Suprapubic skin (tissue), 4 donors: ENCODE data around the gene ROR2. TPM values are rescaled to one million over a fixed set of nuclear protein-coding genes. Genes with fewer than 3 reads are reported as not detected.

Experiments used
- DNase-seq, 2 donors: peaks; one replicate each; pipeline ENCODE4 v3.0.0-alpha.2; 2019; ENCODE audit warnings: low spot score in 2 of 2
- H3K27ac ChIP-seq: fragments of 200-600 bp; sonication (generic); one replicate; pipeline ENCODE4 v1.5.1; 2019
- H3K27me3 ChIP-seq: fragments of 200-600 bp; sonication (generic); one replicate; pipeline ENCODE4 v1.5.1; 2019
- H3K36me3 ChIP-seq: fragments of 200-600 bp; sonication (generic); one replicate; pipeline ENCODE4 v1.5.1; 2019
- H3K4me1 ChIP-seq: fragments of 200-600 bp; sonication (generic); one replicate; pipeline ENCODE4 v1.5.1; 2019
- H3K4me3 ChIP-seq: fragments of 200-600 bp; sonication (generic); one replicate; pipeline ENCODE4 v1.5.1; 2019; ENCODE audit warnings: mild to moderate bottlenecking
- H3K9me3 ChIP-seq: fragments of 200-600 bp; sonication (generic); one replicate; pipeline ENCODE4 v1.5.1; 2019
- CTCF ChIP-seq, 2 donors: fragments of 200-600 bp in 1 of 2; fragments of 450-650 bp in 1 of 2; sonication (generic) in 1 of 2; IDR thresholded peaks; one replicate each; pipeline ENCODE4 v1.5.1; 2016 to 2019; ENCODE audit warnings: antibody characterized with exemption in 2 of 2, mild to moderate bottlenecking in 1 of 2, moderate library complexity in 1 of 2
- EP300 ChIP-seq: sonication (generic); formaldehyde crosslinking; IDR thresholded peaks from one replicate; pipeline ENCODE4 v1.6.1; 2017; ENCODE audit warnings: antibody characterized with exemption
- POLR2A ChIP-seq, 2 donors: fragments of 450-650 bp; IDR thresholded peaks; one replicate each; pipeline ENCODE4 v1.6.1; 2017; ENCODE audit warnings: antibody characterized with exemption in 2 of 2, mild to moderate bottlenecking in 2 of 2, moderate library complexity in 2 of 2
- POLR2AphosphoS5 ChIP-seq, 3 donors: sonication (generic); formaldehyde crosslinking; IDR thresholded peaks; one replicate each; pipeline ENCODE4 v1.6.1; 2017; ENCODE audit warnings: antibody characterized with exemption in 3 of 3
- WGBS: methylation state at CpG from one replicate; pipeline ENCODE4 v1.1.5; 2018; 5-methylcytosine and 5-hydroxymethylcytosine counted together
- total RNA-seq, 4 donors: library from RNA; depleted of rRNA; stranded (reverse); fragments of >200 nt; gene quantifications; one replicate each; pipeline ENCODE4 v1.1.0, GENCODE V29; 2016

ROR2 gene
- total RNA-seq, 4 donors from 2014 or later: 3.3 to 7.3 (median 5.0) TPM

- Histone ChIP-seq H3K36me3 (peaks cover 24% of the 10 kb centered on the region), H3K27ac (no peak overlapping the region), H3K9me3 (no peaks in the 10 kb centered on the region), H3K4me3 (no peak overlapping the region), H3K27me3 (no peaks in the 10 kb centered on the region), H3K4me1 (no peaks in the 10 kb centered on the region)
- 86% methylated on average over 7 of the region's 23 CpGs for WGBS
- TF ChIP-seq POLR2A (IDR thresholded peaks at IDR 0.05) (no peak), CTCF (IDR thresholded peaks at IDR 0.05) (no peak), POLR2AphosphoS5 (IDR thresholded peaks at IDR 0.05) (no peak), EP300 (no peak)
- peak in 1 of 2 donors; percentile 53 for DNase-seq
Measured at GRCh38 chr9:91723420-91724067, 226.5 kb downstream of the ROR2 start.

- Histone ChIP-seq H3K4me1 (no peaks in the 10 kb centered on the region), H3K27me3 (no peaks in the 10 kb centered on the region), H3K36me3 (peaks cover 24% of the 10 kb centered on the region), H3K4me3 (no peak overlapping the region), H3K9me3 (no peaks in the 10 kb centered on the region), H3K27ac (no peak overlapping the region)
- peak in 1 of 2 donors; percentile 37 for DNase-seq
- no peak for TF ChIP-seq POLR2AphosphoS5 (IDR thresholded peaks at IDR 0.05)
- TF ChIP-seq EP300: no peak
- TF ChIP-seq CTCF (IDR thresholded peaks at IDR 0.05): no peak
- TF ChIP-seq POLR2A (IDR thresholded peaks at IDR 0.05): no peak
- 61% methylated on average over 16 of the region's 16 CpGs for WGBS
Measured at GRCh38 chr9:91720751-91721705, 229.0 kb downstream of the ROR2 start.

- 57% methylated on average over 3 of the region's 3 CpGs for WGBS
- TF ChIP-seq POLR2A (IDR thresholded peaks at IDR 0.05) (no peak), EP300 (no peak), POLR2AphosphoS5 (IDR thresholded peaks at IDR 0.05) (no peak)
- H3K4me3 ChIP-seq: no peak overlapping the region
Measured at GRCh38 chr9:91720313-91720712, 229.7 kb downstream of the ROR2 start.

GRCh38 chr9:91718071-91718470 is 232.0 kb downstream of the ROR2 start:
- TF ChIP-seq CTCF (IDR thresholded peaks at IDR 0.05) (no peak), POLR2A (IDR thresholded peaks at IDR 0.05) (no peak), EP300 (no peak), POLR2AphosphoS5 (IDR thresholded peaks at IDR 0.05) (no peak)
- peak in 1 of 2 donors; percentile 27 for DNase-seq
- no peaks in the 10 kb centered on the region for H3K9me3 ChIP-seq
- H3K4me3 ChIP-seq: no peak overlapping the region
- peaks cover 5% of the 10 kb centered on the region for H3K27me3 ChIP-seq
- H3K4me1 ChIP-seq: no peaks in the 10 kb centered on the region
- whole genome bisulfite sequencing: 75% methylated on average over 9 of the region's 9 CpGs
- peaks cover 2% of the 10 kb centered on the region for H3K36me3 ChIP-seq
- no peak overlapping the region for H3K27ac ChIP-seq

More at GRCh38 chr9:91720313-91720712, 229.7 kb downstream of the ROR2 start:
- Histone ChIP-seq H3K9me3 (no peaks in the 10 kb centered on the region), H3K27me3 (no peaks in the 10 kb centered on the region), H3K4me1 (no peaks in the 10 kb centered on the region), H3K27ac (no peak overlapping the region), H3K36me3 (peaks cover 19% of the 10 kb centered on the region)
- no peak for DNase-seq

GRCh38 chr9:91716815-91717214 is 233.2 kb downstream of the ROR2 start:
- Histone ChIP-seq H3K4me1 (no peaks in the 10 kb centered on the region), H3K27me3 (peaks cover 5% of the 10 kb centered on the region), H3K36me3 (no peaks in the 10 kb centered on the region), H3K4me3 (no peak overlapping the region), H3K27ac (no peak overlapping the region), H3K9me3 (no peaks in the 10 kb centered on the region)
- WGBS: 88% methylated on average over 7 of the region's 7 CpGs
- TF ChIP-seq EP300 (no peak), POLR2A (IDR thresholded peaks at IDR 0.05) (no peak), POLR2AphosphoS5 (IDR thresholded peaks at IDR 0.05) (no peak), CTCF (IDR thresholded peaks at IDR 0.05) (no peak)
- no peak for DNase-seq
